ENCODE results near the gene MYT1.

- TF ChIP-seq SUZ12 (IDR thresholded peaks at IDR 0.05): no peak
- TF ChIP-seq, protein P1, sequence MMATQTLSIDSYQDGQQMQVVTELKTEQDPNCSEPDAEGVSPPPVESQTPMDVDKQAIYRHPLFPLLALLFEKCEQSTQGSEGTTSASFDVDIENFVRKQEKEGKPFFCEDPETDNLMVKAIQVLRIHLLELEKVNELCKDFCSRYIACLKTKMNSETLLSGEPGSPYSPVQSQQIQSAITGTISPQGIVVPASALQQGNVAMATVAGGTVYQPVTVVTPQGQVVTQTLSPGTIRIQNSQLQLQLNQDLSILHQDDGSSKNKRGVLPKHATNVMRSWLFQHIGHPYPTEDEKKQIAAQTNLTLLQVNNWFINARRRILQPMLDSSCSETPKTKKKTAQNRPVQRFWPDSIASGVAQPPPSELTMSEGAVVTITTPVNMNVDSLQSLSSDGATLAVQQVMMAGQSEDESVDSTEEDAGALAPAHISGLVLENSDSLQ (IDR thresholded peaks at IDR 0.05): no peak
- TF ChIP-seq BHLHE40 (IDR thresholded peaks at IDR 0.05; ENCODE audit: borderline replicate concordance): no peak
- TF ChIP-seq TARDBP (IDR thresholded peaks at IDR 0.05): no peak
- TF ChIP-seq FOXK2 (IDR thresholded peaks at IDR 0.05): no peak
- no peak for TF ChIP-seq FOXM1 (IDR thresholded peaks at IDR 0.05; ENCODE audit: borderline replicate concordance)
- no peak for TF ChIP-seq ZNF384 (IDR thresholded peaks at IDR 0.05)
- TF ChIP-seq FOXA1 (IDR thresholded peaks at IDR 0.05): no peak
- no peak for TF ChIP-seq CTBP1 (IDR thresholded peaks at IDR 0.05; ENCODE audit: borderline replicate concordance)
- no peak for TF ChIP-seq SP1 (IDR thresholded peaks at IDR 0.05)
- TF ChIP-seq LEF1 (IDR thresholded peaks at IDR 0.05; ENCODE audit: borderline replicate concordance): no peak
Measured at GRCh38 chr20:64143018-64143801, 21.0 kb upstream of the MYT1 start.

Data from HEK293T (cell line).